H1 (cell line): ENCODE results near the gene DLG1. TPM values are rescaled to one million over a fixed set of nuclear protein-coding genes. Genes with fewer than 3 reads are reported as not detected.
A peak's percentile ranks its signal among the peaks of the same experiment; 100 is the strongest.

Experiments
- CTCF ChIA-PET: fragments of 300-600 bp; sonication (Branson Sonifier 250); formaldehyde crosslinking; loops from one replicate; lab custom pipeline; 2021; ENCODE audit not compliant: partially characterized antibody; lab: Charles Lee
- POLR2A ChIA-PET: fragments of 300-600 bp; sonication (Branson Sonifier 250); formaldehyde crosslinking; loops from one replicate; lab custom pipeline; 2021; ENCODE audit warnings: inconsistent platforms; ENCODE audit not compliant: partially characterized antibody; lab: Charles Lee
- DNase-seq, 2 experiments: peaks; one replicate each; pipeline versions ENCODE4 v3.0.0 to v3.0.0-alpha.2; 2010 to 2022; ENCODE audit warnings: low spot score in 2 of 2, low read depth in 1 of 2, mixed read lengths in 1 of 2
- FAIRE-seq: peaks from 2 replicates; lab custom pipeline; 2011; peaks lifted over from hg19 to GRCh38; lab: Jason Lieb, UNC
- H2AFZ ChIP-seq: 2 replicates; pipeline ENCODE4 v1.8.1; 2012; ENCODE audit warnings: low read length, inconsistent platforms
- H2AK5ac ChIP-seq: 2 replicates; pipeline ENCODE4 v1.6.1; 2013; ENCODE audit warnings: low read depth, low read length
- H2BK120ac ChIP-seq: replicated peaks from 2 replicates; pipeline ENCODE3; 2013; ENCODE audit warnings: low read depth, low read length, inconsistent platforms
- H2BK12ac ChIP-seq: 2 replicates; pipeline ENCODE4 v1.6.1; 2013; ENCODE audit warnings: low read depth, low read length
- H2BK15ac ChIP-seq: 2 replicates; pipeline ENCODE4 v1.6.1; 2013; ENCODE audit warnings: low read length
- H2BK20ac ChIP-seq: 2 replicates; pipeline ENCODE4 v1.6.1; 2013; ENCODE audit warnings: low read length
- H2BK5ac ChIP-seq: 2 replicates; pipeline ENCODE4 v1.6.1; 2013; ENCODE audit warnings: low read depth, low read length
- H3K14ac ChIP-seq: 2 replicates; pipeline ENCODE4 v1.6.1; 2013; ENCODE audit warnings: inconsistent platforms; ENCODE audit not compliant: insufficient read length
- H3K18ac ChIP-seq: 2 replicates; pipeline ENCODE4 v1.6.1; 2013; ENCODE audit warnings: low read length; ENCODE audit errors: extremely low read depth
- H3K23ac ChIP-seq: 2 replicates; pipeline ENCODE4 v1.6.1; 2013; ENCODE audit warnings: inconsistent platforms; ENCODE audit not compliant: insufficient read length
- H3K23me2 ChIP-seq: 2 replicates; pipeline ENCODE4 v1.6.1; 2013; ENCODE audit warnings: low read depth, low read length
- H3K27ac ChIP-seq: 2 replicates; pipeline ENCODE4 v1.6.1; 2011; ENCODE audit warnings: low read depth, low read length, inconsistent platforms
- H3K27me3 ChIP-seq, 4 experiments: replicated peaks in 1 of 4; 1 replicate in 1 of 4; 2 replicates in 3 of 4; pipeline versions ENCODE4 v1.6.1 to v1.8.1; 2011 to 2013; ENCODE audit warnings: low read length in 3 of 4, mild to moderate bottlenecking in 3 of 4, inconsistent platforms in 2 of 4, mixed read lengths in 2 of 4, moderate library complexity in 1 of 4; ENCODE audit not compliant: control insufficient read depth in 3 of 4, insufficient read depth in 3 of 4; ENCODE audit errors: extremely low read depth in 1 of 4
- H3K36me3 ChIP-seq, 4 experiments: 2 replicates each; pipeline versions ENCODE4 v1.6.1 to v1.8.1; 2011 to 2013; ENCODE audit warnings: mild to moderate bottlenecking in 4 of 4, low read length in 3 of 4, moderate library complexity in 2 of 4, control low read depth in 1 of 4, inconsistent platforms in 1 of 4; ENCODE audit not compliant: insufficient read depth in 4 of 4, control insufficient read depth in 2 of 4
- H3K4ac ChIP-seq: replicated peaks from 2 replicates; pipeline ENCODE3; 2013; ENCODE audit warnings: low read length, low read depth, mixed read lengths, inconsistent platforms; ENCODE audit not compliant: insufficient read length
- H3K4me1 ChIP-seq, 4 experiments: replicated peaks in 1 of 4; 1 replicate in 1 of 4; 2 replicates in 3 of 4; pipeline versions ENCODE4 v1.6.1 to v1.8.1; 2011 to 2013; ENCODE audit warnings: low read length in 3 of 4, inconsistent platforms in 2 of 4, mixed read lengths in 1 of 4; ENCODE audit not compliant: insufficient read depth in 4 of 4, control insufficient read depth in 3 of 4
- H3K4me2 ChIP-seq, 2 experiments: 2 replicates each; pipeline versions ENCODE4 v1.6.1 to v1.8.1; 2011 to 2013; ENCODE audit warnings: low read depth in 2 of 2, low read length in 2 of 2, control low read depth in 1 of 2, inconsistent platforms in 1 of 2, mild to moderate bottlenecking in 1 of 2; ENCODE audit not compliant: insufficient read depth in 1 of 2
- H3K4me3 ChIP-seq, 4 experiments: fragments of 200-600, 300-600 bp in 1 of 4; sonication (generic), shearing (Covaris generic), sonication (Bioruptor Twin) in 1 of 4; 2 replicates each; pipeline versions ENCODE4 v1.5.1 to v1.8.1; 2011 to 2016; ENCODE audit warnings: low read length in 4 of 4, low read depth in 3 of 4, control low read depth in 2 of 4, inconsistent platforms in 2 of 4, mild to moderate bottlenecking in 2 of 4, mixed read lengths in 1 of 4, moderate library complexity in 1 of 4; ENCODE audit not compliant: insufficient read depth in 2 of 4; ENCODE audit errors: extremely low read depth in 1 of 4
- H3K56ac ChIP-seq: replicated peaks from 2 replicates; pipeline ENCODE3; 2013; ENCODE audit warnings: low read depth, mild to moderate bottlenecking, mixed read lengths, low read length, inconsistent platforms; ENCODE audit not compliant: insufficient read length
- H3K79me1 ChIP-seq: 2 replicates; pipeline ENCODE4 v1.6.1; 2013; ENCODE audit warnings: low read depth, low read length, control low read depth
- H3K79me2 ChIP-seq, 2 experiments: 2 replicates each; pipeline versions ENCODE4 v1.6.1 to v1.8.1; 2012 to 2013; ENCODE audit warnings: low read length in 2 of 2, mild to moderate bottlenecking in 2 of 2, inconsistent platforms in 1 of 2; ENCODE audit not compliant: insufficient read depth in 2 of 2, control insufficient read depth in 1 of 2
- H3K9ac ChIP-seq, 4 experiments: replicated peaks in 1 of 4; 1 replicate in 1 of 4; 2 replicates in 3 of 4; pipeline versions ENCODE4 v1.6.1 to v1.8.1; 2011 to 2013; ENCODE audit warnings: low read depth in 3 of 4, low read length in 3 of 4, control low read depth in 2 of 4, mild to moderate bottlenecking in 2 of 4, moderate library complexity in 2 of 4, inconsistent platforms in 1 of 4; ENCODE audit errors: extremely low read depth in 1 of 4
- H3K9me3 ChIP-seq, 2 experiments: 2 replicates each; pipeline versions ENCODE4 v1.6.1 to v1.8.1; 2012 to 2013; ENCODE audit warnings: mild to moderate bottlenecking in 2 of 2, moderate library complexity in 2 of 2, control low read depth in 1 of 2, inconsistent platforms in 1 of 2, low read depth in 1 of 2, low read length in 1 of 2, mixed read lengths in 1 of 2; ENCODE audit not compliant: insufficient read depth in 2 of 2
- H4K20me1 ChIP-seq, 2 experiments: replicated peaks in 1 of 2; 2 replicates each; pipeline versions ENCODE3 to v1.8.1; 2011 to 2013; ENCODE audit warnings: inconsistent platforms in 2 of 2, low read length in 2 of 2, mild to moderate bottlenecking in 1 of 2; ENCODE audit not compliant: insufficient read depth in 2 of 2, control insufficient read depth in 1 of 2
- H4K5ac ChIP-seq: 2 replicates; pipeline ENCODE4 v1.6.1; 2013; ENCODE audit warnings: low read length, low read depth, mixed read lengths, inconsistent platforms; ENCODE audit not compliant: insufficient read length
- H4K8ac ChIP-seq: 2 replicates; pipeline ENCODE4 v1.8.0; 2013; ENCODE audit warnings: mild to moderate bottlenecking, moderate library complexity, low read length, inconsistent platforms; ENCODE audit not compliant: insufficient read depth; ENCODE audit errors: extremely low read depth
- H4K91ac ChIP-seq: replicated peaks from 2 replicates; pipeline ENCODE3; 2013; ENCODE audit warnings: low read length, mixed read lengths, inconsistent platforms; ENCODE audit not compliant: insufficient read length
- ATF2 ChIP-seq: IDR thresholded peaks from 2 replicates; pipeline ENCODE4 v1.6.1; 2012; ENCODE audit warnings: low read length, inconsistent platforms
- HDAC6 ChIP-seq: IDR thresholded peaks from one replicate; pipeline ENCODE4 v1.7.1; 2012; ENCODE audit warnings: low read depth, mild to moderate bottlenecking, inconsistent platforms, low read length, moderate library complexity
- JUN ChIP-seq: IDR thresholded peaks from 2 replicates; pipeline ENCODE4 v1.6.1; 2011; ENCODE audit warnings: low read depth, mild to moderate bottlenecking, improper control_type of control experiment, low read length
- JUND ChIP-seq: IDR thresholded peaks from 2 replicates; pipeline ENCODE4 v1.6.1; 2011; ENCODE audit warnings: mild to moderate bottlenecking, improper control_type of control experiment, low read length
- SIX5 ChIP-seq: IDR thresholded peaks from 2 replicates; pipeline ENCODE4 v1.6.1; 2011; ENCODE audit warnings: mild to moderate bottlenecking, low read depth, low read length
- SUZ12 ChIP-seq: fragments of 200-600 bp; sonication (generic); IDR thresholded peaks from 2 replicates; pipeline ENCODE4 v1.6.1; 2012; ENCODE audit warnings: mild to moderate bottlenecking, inconsistent platforms, low read length, moderate library complexity, mixed read lengths
- WGBS, 2 experiments: shearing (Covaris generic) in 1 of 2; methylation state at CpG; one replicate each; pipeline versions ENCODE4 v1.1.6 to v1.1.7; 2013 to 2015; ENCODE audit warnings: low lambda C conversion rate in 2 of 2, mixed read lengths in 2 of 2, inconsistent platforms in 1 of 2, low coverage in 1 of 2, missing lambda C conversion rate in 1 of 2; ENCODE audit not compliant: insufficient replicate concordance in 2 of 2, insufficient coverage in 1 of 2, insufficient read length in 1 of 2; ENCODE audit errors: extremely low coverage in 1 of 2, missing lambda C conversion rate in 1 of 2; 5-methylcytosine and 5-hydroxymethylcytosine counted together
- polyA plus RNA-seq, 7 experiments: library from polyadenylated mRNA; depleted of rRNA in 3 of 7; stranded (reverse) in 5 of 7; unstranded in 2 of 7; fragments of >200 nt in 5 of 7; fragments of 200-250 nt in 2 of 7; gene quantifications; 1 replicate in 5 of 7; 2 replicates in 1 of 7; 4 replicates in 1 of 7; pipeline versions ENCODE4 v1.2.1 to v1.2.3, GENCODE V29; 2011 to 2013; ENCODE audit warnings: missing spikeins in 2 of 7, mixed read lengths in 2 of 7
- total RNA-seq: library from RNA; stranded (reverse); fragmentation: NEBNext Ultra II Directional; extraction: Animal tissue kit (Norgen Biotek cat#: 25700); gene quantifications from 2 replicates; pipeline ENCODE4 v1.2.1, GENCODE V29; 2021

The DLG1 gene
- total and polyA plus RNA-seq, 2 of the 8 experiments (the other 6 are each of a cell fraction or from before 2014, with no cell fraction given) = 13.4 to 78.8 TPM

- Histone ChIP-seq H4K20me1 (peaks cover 0 to 4% of the 10 kb centered on the region in 2 experiments), H3K56ac (no peak overlapping the region), H2BK5ac (no peak overlapping the region), H3K36me3 (no peaks in the 10 kb centered on the region), H3K18ac (no peak overlapping the region), H3K4me1 (peaks cover 0 to 6% (median 2%) of the 10 kb centered on the region in 4 experiments; a peak in 3 of 7 replicates), H4K91ac (no peak overlapping the region), H3K14ac (no peak overlapping the region), H3K9me3 (no peaks in the 10 kb centered on the region), H2AFZ (no peak overlapping the region), H3K23ac (no peak overlapping the region), H2AK5ac (0 out of 2 replicates have a peak overlapping the region, but pooled peaks have one; percentile 13), H3K79me2 (no peaks in the 10 kb centered on the region), H4K8ac (no peak overlapping the region; the same call in 1 of the 2 replicates), H2BK120ac (no peak overlapping the region), H2BK20ac (no peak overlapping the region), H3K79me1 (no peaks in the 10 kb centered on the region), H4K5ac (no peak overlapping the region), H3K23me2 (peaks cover 5% of the 10 kb centered on the region; the same call in 1 of the 2 replicates), H2BK15ac (no peak overlapping the region), H3K27ac (no peak overlapping the region), H2BK12ac (no peak overlapping the region), H3K4ac (no peak overlapping the region), H3K4me3 (no peak overlapping the region), H3K9ac (no peak overlapping the region), H3K27me3 (peaks cover 0 to 3% (median 0%) of the 10 kb centered on the region in 4 experiments; a peak in 3 of 7 replicates), H3K4me2 (no peak overlapping the region)
- ChIA-PET POLR2A (no interaction called here), CTCF (interaction anchor here (0.9 to 3.0 kb wide), 8 partner anchors 9 to 190 kb away, joined by 3 to 16 read pairs (median 3); partner anchors contain the start of gene MELTF)
- DNase-seq = no peak
- TF ChIP-seq JUND = no peak
- no peak for TF ChIP-seq JUN
- TF ChIP-seq HDAC6 = no peak
- no peak for TF ChIP-seq SIX5
- TF ChIP-seq ATF2 = no peak
- no peak for TF ChIP-seq SUZ12
- FAIRE-seq = no peak
- WGBS, 2 experiments = 89% methylated on average over 15 of the region's 15 CpGs; no CpG with 5 or more reads in 1 of the 2 experiments
These were observed 301.1 kb downstream of the DLG1 start for GRCh38 chr3:196997311-196997710.
